NCI-H226 (cell line): ENCODE data around the gene TRIM31.

Experiments
- DNase-seq: peaks from one replicate; pipeline ENCODE4 v3.0.0-alpha.2; 2015

TRIM31 gene

GRCh38 chr6:30111266-30111856, 1.5 kb downstream of the TRIM31 start:
- no peak for DNase-seq

GRCh38 chr6:30104661-30105060, 8.2 kb downstream of the TRIM31 start:
- DNase-seq, result no peak

- no peak for DNase-seq
Measured at GRCh38 chr6:30103872-30104179, 9.1 kb downstream of the TRIM31 start.

DNA sequence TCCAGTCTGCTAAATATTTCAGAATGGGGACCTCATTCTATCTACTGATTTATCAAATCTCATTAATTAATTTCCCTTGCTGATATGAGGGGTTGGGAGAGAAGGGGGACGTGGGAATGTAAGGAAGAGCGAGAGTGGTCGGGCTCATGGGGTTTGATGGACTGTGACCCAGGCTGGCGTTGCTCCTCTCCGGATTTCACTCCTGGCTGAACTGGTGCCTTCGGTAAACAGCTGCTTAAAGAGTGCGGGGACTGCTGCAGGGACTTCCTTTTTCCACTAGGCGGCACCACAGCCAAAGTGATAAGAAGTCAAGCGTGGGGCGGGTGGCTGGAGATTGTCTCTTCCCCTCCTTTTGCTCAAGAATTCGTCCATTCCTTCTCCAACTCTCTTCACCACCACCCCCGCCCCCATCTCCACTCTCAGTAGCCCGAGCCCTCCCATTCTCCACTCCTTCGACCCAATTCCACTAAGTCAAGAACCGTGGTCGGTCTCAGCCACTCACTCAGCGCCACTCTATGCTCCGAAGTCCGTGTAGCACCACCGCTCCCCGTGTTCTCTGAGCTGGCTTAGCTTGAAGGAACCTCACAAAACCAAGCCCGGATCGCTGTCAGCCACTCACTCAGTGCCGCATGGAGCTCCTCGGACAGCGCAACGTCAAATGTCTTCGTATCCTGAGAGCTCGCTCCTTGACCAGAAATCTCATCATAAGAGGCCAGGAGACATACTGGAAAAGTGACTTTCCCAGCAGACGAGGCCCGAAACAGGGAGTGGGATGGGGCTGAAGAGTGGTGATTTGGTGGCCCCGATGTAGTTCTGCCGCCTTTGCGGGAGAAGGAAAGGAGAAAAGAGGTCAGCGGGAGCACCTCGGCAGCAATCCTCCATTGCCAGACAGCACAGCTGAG, 9.7 kb downstream of the TRIM31 start:
- peak; percentile 79 for DNase-seq

DNA sequence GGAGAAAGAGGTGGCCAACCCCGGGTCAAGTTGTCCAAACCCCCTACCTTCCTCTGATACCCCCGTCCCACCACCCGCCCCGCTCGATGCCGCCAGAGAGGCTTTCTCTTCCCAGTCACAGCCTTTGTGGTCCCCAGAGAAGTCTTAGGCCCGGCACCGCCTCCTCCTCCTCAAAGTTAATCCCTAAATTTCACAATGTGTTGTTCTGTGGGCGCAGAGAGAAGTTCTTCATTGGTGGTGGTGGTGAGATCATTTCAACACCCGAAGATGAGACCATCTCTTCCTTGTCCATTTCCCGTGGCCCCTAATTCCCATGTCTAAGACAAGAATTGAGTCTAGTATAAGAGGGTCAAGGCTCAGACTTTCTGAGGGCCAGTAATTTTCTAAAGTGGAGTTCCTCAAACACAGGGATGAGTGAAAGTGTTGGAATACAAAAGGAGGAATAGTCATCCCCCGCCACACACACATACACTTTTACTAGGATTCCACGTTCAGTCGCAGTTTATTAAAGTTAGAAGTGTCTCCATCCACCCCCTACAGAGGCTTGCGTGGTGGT, 10.4 kb downstream of the TRIM31 start:
- DNase-seq, result peak; percentile 31

DNA sequence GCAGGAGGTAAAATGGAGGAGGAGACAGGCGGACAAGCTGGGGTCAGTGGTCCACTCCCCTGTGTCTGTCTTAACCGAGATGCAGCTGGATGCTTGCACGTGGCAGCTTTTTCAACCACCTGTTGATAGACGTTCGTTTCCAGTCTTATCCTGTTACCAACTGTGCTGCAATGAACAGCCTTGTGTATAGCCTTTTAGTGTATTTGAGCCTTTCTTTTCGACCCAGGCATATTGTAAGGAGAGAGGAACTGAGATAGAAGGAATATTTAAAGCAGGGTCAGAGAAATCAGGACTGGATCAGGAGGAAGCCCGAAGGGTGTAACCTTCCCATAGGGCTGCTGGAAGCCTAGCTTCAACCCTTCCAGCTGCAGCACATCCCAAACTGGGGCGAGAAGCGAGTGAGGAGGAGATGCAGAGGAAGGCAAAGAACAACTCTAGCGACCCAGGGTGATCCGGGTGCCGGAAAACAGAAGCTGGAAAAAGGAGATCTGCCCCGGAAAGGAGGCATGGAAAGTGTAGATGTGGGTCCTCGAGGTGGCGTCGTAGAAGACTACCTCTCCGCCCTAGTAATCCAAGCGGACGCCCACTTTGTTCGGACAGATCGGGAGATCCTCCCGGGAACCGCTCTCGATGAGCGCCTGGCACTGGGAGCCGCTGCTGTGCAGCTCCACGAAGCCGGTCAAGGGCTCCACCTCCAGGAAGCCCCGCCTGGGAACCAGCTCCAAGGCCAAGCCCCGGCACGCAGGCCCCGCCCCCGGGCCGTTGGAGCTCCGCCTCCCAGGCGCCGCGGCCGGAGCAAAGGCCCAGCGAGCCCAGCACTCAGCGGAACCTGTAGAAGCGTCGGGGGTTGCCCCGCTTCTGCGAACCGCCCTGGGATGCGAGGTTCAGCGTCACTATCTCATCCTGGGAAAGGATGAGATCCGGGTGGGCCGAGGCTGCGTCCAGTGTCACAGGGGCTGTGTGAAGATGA, 11.2 kb downstream of the TRIM31 start:
- DNase-seq, result peak; percentile 87

- peak; percentile 52 for DNase-seq
Measured at GRCh38 chr6:30100585-30101443, 12.1 kb downstream of the TRIM31 start.

- no peak for DNase-seq
Measured at GRCh38 chr6:30100154-30100553, 12.7 kb downstream of the TRIM31 start.

GRCh38 chr6:30097902-30098768, 14.8 kb downstream of the TRIM31 start:
- no peak for DNase-seq

DNA sequence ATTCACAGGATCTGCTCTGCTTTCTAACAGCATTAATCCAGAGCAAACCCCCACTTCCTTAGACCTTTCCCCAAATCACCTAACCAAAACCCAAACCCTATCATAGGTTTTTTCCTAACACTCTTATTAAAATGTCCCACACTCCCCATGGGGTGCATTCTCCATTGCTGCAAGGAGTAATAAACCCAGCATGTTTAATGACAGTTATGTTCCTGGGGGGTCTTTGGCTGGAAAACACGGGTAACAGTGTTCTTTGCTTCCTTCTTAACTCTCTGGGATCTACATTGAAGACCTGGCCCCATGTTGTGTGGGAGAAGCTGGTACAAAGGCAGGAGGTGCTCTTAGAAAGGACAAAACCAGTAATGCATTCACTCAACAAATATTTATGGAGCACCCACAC, 16.1 kb downstream of the TRIM31 start:
- no peak for DNase-seq

DNA sequence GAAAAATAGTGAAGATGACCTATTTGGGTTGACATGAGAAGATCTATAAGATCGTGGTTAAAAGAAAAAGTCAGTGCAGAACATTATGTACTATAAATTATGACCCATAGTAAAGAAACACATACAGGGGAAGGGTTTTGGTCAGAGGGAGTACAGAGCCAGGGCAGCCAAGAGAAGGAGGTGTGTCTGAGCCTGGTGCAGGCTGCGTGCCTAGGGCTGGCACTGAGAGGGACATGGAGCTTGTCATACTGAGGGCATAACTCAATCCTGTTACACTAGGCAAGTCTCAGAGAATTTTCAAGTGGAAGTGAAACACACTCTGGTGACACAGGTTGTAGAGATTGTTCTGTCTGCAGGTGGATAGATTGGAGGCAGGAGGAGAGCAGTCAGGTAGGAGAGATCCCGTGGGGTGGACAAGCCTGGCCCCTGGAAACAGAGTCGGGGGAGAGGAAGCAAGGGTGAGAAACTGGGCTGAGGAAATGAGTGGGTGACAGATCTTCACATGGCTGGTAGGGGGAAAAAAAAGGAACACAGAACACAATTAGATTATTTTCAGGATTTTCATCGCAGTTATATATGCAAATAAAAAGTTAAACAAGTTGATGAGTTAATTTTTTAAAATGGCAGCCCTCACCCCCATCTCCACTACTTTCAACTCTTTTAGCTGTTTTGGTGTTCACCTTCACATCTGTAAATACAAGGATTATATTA, 18.8 kb downstream of the TRIM31 start:
- no peak for DNase-seq

GRCh38 chr6:30092852-30093543, 19.9 kb downstream of the TRIM31 start:
- DNase-seq, result no peak

DNA sequence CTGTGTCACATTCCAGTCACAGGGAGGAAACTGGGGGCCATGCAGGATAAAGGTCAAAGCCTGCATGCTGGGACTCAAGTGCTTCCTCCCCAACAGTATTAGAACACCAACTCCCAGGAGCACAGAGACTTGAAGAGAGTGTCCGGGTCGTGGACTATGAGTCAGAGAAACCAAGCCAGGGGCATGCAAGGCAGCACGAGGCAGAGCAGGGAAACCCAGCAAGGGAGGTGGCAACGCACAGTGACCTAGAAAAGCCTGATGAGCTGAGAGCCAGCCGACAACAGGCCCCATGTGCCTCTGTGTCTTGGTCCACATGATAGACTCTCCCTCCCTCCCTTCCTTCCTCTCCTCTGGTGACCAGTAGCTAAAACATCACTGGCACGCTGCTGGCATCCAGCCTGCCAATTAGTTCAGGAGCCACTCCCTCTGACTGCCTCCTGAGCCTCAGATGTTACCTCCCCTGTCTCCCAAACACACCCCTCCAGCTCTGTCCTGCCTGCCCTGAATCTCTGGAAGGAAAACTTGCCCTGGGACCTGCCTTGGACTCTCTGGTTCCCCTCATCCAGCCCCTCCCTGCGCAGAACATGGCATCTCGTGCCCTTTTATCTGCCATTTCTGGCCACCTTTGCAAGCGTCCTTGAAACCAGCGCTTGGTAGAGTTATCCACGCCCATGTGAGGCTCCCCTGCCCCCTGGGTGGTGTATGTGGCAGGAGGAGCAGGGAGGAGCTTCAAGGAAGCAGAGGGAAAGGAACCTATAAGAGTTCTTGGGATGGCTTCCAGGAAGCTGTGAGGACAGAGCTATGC, 21.1 kb downstream of the TRIM31 start:
- DNase-seq, result peak; percentile 74

- no peak for DNase-seq
Measured at GRCh38 chr6:30087876-30088275, 25.0 kb downstream of the TRIM31 start.

DNA sequence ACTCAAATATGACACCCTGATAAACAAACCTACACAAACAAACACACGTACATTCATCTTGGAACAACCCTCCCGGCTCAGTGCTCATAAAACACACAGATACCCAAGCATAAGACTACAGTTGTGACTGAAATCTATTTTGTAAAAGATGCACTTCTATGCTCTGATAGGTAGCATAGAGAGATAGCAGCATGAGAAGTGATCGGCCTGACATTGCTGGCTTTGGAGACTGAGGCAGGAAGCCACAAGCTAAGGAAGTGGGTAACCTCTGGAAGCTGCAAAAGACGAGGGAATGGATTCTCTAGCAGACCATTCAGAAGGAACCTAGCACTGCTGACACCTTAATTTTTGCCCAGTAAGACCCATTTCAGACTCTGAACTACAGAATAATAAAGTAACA, 35.7 kb downstream of the TRIM31 start:
- no peak for DNase-seq

DNA sequence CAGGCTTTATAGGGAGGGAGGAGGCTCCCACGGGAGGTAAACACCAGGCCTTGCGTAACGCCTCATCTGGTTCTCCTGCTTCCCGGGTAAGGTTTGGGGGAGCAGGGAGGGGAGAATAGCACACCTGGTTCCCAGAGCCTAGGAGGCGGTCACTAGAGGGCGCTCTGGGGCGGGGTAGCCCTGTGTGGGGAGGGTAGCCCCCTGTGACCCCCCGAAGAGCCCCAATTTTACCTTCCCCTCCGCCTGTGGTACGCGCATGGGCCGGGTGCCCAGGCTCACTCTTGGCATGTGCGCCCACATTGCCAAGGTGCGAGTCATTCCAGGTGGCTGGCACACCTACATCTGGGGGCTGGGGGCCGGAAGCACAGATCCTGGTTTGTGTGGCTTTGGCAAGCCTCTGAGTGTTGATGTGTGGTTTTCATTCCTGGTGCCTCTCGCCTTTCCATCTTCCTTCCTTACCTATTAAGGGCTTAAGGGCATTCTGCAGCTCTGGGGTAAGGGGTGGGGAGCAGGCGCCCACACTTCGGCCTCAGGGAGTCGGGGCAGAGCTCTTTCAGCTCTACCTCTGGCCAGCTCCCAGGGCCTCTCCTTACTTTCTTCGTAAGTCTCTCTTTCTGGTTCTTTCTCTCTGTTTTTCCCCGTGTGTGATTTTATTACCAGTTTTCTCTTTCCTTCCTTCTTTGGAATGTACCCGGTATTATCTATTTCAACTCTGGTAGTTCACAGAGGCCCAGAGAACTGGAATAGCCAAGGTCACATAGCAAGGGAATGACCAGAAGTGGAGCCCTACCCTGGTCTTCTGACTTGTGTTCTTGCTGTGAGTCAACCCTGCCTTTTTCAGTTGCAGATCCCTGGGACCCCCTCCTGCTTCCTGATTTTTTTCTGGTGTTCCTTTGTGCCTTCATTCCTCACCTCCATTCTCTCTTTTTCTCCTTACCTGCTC, 36.8 kb downstream of the TRIM31 start:
- DNase-seq, result peak; percentile 69

DNA sequence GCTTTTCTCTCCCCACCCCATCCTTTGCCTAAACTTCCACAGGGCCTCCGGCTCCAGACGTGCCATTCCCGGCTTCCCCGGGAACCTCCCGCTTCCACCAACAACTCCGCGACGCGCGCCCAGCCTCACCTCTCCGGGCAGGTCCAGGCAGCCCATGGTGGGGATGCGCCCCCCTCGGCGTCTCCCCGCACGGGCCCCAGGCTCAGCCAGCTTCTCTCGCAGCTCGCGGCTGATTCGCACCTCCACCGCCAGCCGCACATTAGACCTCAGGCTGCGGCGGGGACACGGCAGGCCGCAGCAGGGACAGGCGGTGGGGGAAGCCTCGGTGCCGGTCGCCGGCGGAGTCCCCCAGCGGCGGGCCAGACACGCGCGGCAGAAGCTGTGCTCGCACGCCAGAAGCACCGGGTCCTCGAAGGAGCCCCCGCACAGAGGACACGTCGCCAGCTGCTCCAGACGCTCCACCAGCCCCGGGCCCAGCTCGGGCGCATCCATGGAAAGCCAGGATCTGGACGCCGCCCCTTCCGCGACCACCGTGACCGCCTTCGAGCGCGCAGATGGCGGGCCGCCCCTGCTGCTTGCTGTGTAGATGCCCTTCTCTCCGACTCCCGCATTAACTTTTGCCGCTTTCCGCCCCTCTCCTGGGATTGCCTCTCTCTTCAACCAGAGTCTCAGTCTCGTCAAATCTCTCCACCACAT, 37.6 kb downstream of the TRIM31 start, which contains the start of gene RNF39:
Gene RNF39, minus strand, starts transcription at position 676 of the 696 bp plus-strand sequence. Its CDS starts 184 bp downstream, at position 492.
- DNase-seq, result no peak
